Neuron (in vitro differentiated cells): ENCODE measurements around the gene RASAL2.

Source experiments
- H2AFZ ChIP-seq: one replicate; pipeline ENCODE4 v1.6.1; 2013; ENCODE audit warnings: low read depth, mild to moderate bottlenecking, inconsistent platforms, low read length, moderate library complexity
- H3K27me3 ChIP-seq: one replicate; pipeline ENCODE4 v1.6.1; 2013; ENCODE audit warnings: low read length; ENCODE audit not compliant: insufficient read depth
- H3K36me3 ChIP-seq: one replicate; pipeline ENCODE4 v1.6.1; 2013; ENCODE audit warnings: low read length; ENCODE audit not compliant: insufficient read depth
- H3K4me1 ChIP-seq: one replicate; pipeline ENCODE4 v1.6.1; 2013; ENCODE audit warnings: low read length; ENCODE audit not compliant: insufficient read depth
- H3K4me3 ChIP-seq: 2 replicates; pipeline ENCODE4 v1.5.1; 2013; ENCODE audit warnings: mild to moderate bottlenecking, low read length, moderate library complexity
- H3K9me3 ChIP-seq: one replicate; pipeline ENCODE4 v1.6.1; 2013; ENCODE audit warnings: low read length

Gene RASAL2

DNA sequence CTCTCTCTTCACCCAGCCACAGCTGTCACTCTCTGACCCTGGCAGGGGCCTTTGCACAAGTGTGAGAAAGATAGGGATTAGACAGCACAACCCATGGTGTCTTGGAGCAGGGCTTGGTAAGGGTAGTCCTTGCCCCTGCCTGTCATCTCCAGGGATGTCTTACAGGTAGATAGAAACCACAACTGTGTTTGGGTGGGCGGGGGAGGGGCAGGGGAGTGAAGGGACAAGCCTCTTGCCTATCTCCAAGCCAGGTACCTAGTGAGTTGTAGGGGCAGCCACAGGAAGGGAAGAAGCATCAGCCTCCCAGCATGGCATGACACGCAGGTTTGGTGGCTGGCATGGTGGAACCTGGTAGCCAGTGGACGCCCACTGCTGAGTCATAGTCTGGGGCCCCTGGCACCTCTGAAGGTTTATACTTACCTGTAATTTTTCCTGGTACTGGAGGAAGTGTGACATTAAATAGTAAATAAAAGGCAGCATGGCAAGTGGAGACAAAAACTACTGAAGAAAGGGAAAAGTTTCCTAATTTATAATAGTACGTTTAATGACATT is 305.3 kb downstream of the RASAL2 start:
- Histone ChIP-seq H3K9me3 (no peaks in the 10 kb centered on the region), H3K4me3 (no peak overlapping the region), H3K4me1 (peaks cover 8% of the 10 kb centered on the region), H3K27me3 (no peaks in the 10 kb centered on the region), H2AFZ (no peak overlapping the region), H3K36me3 (no peaks in the 10 kb centered on the region)

DNA sequence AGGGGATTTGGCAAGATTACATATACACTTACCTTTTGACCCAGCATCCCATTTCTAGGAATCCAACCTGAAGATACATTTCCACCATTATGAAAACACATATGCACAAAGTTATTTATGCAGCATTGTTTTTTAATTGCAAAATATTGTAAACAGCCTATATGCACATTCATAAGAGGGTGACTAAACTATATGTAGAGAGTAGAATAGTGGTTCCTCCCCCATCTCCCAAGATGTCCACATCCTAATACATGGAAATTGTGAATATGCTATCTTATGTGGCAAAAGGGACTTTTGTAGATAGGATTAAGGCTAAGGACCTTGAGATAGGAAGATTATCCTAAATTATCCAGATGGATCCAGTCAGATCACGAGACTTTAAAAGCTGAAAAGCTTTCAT is 311.2 kb downstream of the RASAL2 start:
- Histone ChIP-seq H3K9me3 (peaks cover 9% of the 10 kb centered on the region), H2AFZ (no peak overlapping the region), H3K4me1 (peaks cover 5% of the 10 kb centered on the region), H3K4me3 (no peak overlapping the region), H3K27me3 (no peaks in the 10 kb centered on the region), H3K36me3 (peaks cover 5% of the 10 kb centered on the region)

DNA sequence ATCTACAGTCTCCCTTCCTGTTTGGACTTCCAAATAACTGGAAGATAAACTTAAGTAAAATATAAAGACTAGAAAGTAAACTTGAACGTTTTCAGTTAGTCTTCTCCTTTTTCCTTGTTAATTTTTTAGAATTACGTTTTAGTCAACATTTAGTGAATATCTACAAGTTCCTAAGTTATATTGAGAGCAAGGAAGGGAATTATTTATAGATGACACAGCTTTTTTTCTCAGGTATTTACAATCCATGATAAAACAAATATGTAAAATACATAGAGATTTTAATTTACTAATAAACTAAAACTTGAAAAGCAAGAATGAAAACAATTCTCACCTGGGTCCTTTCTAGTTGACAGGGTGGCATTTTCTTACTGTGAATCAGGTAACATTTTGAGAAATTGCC is 313.3 kb downstream of the RASAL2 start:
- Histone ChIP-seq H3K9me3 (peaks cover 9% of the 10 kb centered on the region), H3K36me3 (peaks cover 5% of the 10 kb centered on the region), H3K27me3 (no peaks in the 10 kb centered on the region), H3K4me1 (peaks cover 5% of the 10 kb centered on the region), H3K4me3 (no peak overlapping the region), H2AFZ (no peak overlapping the region)

DNA sequence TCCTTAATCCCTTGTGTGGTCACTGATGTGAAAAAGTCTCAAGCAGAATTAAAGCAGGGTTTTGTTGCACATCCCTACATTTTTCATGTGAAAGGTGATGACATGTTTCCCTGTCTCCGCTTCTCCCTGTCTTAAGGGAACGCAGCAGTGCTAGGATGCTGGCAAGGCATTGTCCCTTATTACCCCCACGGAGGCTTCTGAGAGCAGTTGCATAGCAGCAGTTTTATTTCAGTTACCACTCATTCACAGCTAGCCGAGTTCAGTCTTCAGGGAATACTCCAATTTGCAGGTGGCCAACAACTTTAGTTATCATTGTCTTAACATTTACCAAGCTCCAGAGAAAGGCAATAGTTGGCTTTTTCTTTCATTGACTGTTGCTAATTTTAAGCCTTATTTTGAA is 313.8 kb downstream of the RASAL2 start:
- peaks cover 5% of the 10 kb centered on the region for H3K36me3 ChIP-seq
- peaks cover 9% of the 10 kb centered on the region for H3K9me3 ChIP-seq
- H3K27me3 ChIP-seq: no peaks in the 10 kb centered on the region
- peaks cover 5% of the 10 kb centered on the region for H3K4me1 ChIP-seq
- no peak overlapping the region for H2AFZ ChIP-seq
- H3K4me3 ChIP-seq: no peak overlapping the region

GRCh38 chr1:178408871-178409270 is 315.0 kb downstream of the RASAL2 start:
- Histone ChIP-seq H3K36me3 (peaks cover 5% of the 10 kb centered on the region), H3K9me3 (peaks cover 9% of the 10 kb centered on the region), H2AFZ (no peak overlapping the region), H3K27me3 (no peaks in the 10 kb centered on the region), H3K4me3 (no peak overlapping the region), H3K4me1 (peaks cover 5% of the 10 kb centered on the region)

GRCh38 chr1:178409541-178409940 is 315.6 kb downstream of the RASAL2 start:
- Histone ChIP-seq H3K27me3 (no peaks in the 10 kb centered on the region), H3K9me3 (peaks cover 9% of the 10 kb centered on the region), H3K4me1 (peaks cover 5% of the 10 kb centered on the region), H3K36me3 (peaks cover 5% of the 10 kb centered on the region), H3K4me3 (no peak overlapping the region), H2AFZ (no peak overlapping the region)

DNA sequence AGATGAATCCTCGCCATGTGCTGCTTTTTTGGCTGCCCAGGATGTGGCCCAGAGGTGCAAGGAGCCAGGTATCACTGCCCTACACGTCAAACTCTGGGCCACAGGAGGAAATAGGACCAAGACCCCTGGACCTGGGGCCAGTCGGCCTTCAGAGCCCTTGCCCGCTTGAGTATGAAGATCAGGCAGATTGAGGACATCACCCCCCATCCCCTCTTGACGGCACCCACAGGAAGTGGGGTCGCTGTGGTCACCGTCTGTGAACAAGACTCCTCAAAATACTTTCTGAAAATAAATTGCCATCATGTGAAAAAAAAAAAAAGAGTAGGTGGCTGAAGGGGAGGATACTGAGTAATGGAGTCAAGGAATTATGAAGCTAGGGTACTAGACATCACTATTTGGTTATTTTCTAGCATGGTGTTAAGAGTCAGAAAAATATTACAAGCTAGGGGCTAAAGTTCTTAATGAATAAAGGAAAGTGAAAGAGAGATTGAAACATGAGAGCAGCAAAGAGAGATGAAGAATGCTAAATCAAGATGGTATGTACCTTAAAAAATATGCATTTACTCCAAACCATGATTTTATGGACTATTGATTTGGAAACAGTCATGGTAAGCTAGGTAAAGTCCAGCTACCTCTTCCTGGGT is 318.0 kb downstream of the RASAL2 start:
- no peak overlapping the region for H2AFZ ChIP-seq
- peaks cover 4% of the 10 kb centered on the region for H3K9me3 ChIP-seq
- no peaks in the 10 kb centered on the region for H3K27me3 ChIP-seq
- H3K4me3 ChIP-seq: no peak overlapping the region
- peaks cover 5% of the 10 kb centered on the region for H3K4me1 ChIP-seq
- peaks cover 3% of the 10 kb centered on the region for H3K36me3 ChIP-seq

DNA sequence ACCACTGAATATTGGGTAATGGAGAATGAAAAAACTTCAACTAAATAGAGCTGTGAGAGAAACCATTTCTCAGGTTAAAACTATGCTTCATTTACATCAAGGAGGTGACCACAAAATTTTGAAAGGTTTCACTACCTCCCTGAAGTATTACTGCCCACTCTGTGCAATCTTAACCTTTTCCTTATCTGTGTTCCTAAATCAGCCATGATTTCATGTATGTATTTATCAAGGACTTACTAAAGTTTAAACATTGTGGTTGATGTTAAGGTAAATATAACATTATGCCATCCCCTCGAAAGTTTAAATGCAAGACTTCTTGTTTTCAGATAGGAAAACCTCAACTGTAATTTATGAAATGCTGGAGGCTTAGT is 318.5 kb downstream of the RASAL2 start:
- Histone ChIP-seq H3K4me3 (no peak overlapping the region), H3K36me3 (peaks cover 3% of the 10 kb centered on the region), H3K4me1 (peaks cover 5% of the 10 kb centered on the region), H2AFZ (no peak overlapping the region), H3K27me3 (no peaks in the 10 kb centered on the region), H3K9me3 (peaks cover 4% of the 10 kb centered on the region)

GRCh38 chr1:178417858-178418257 is 324.0 kb downstream of the RASAL2 start:
- no peak overlapping the region for H2AFZ ChIP-seq
- no peak overlapping the region for H3K4me3 ChIP-seq
- no peaks in the 10 kb centered on the region for H3K4me1 ChIP-seq
- no peaks in the 10 kb centered on the region for H3K27me3 ChIP-seq
- H3K36me3 ChIP-seq: peaks cover 5% of the 10 kb centered on the region
- no peaks in the 10 kb centered on the region for H3K9me3 ChIP-seq

DNA sequence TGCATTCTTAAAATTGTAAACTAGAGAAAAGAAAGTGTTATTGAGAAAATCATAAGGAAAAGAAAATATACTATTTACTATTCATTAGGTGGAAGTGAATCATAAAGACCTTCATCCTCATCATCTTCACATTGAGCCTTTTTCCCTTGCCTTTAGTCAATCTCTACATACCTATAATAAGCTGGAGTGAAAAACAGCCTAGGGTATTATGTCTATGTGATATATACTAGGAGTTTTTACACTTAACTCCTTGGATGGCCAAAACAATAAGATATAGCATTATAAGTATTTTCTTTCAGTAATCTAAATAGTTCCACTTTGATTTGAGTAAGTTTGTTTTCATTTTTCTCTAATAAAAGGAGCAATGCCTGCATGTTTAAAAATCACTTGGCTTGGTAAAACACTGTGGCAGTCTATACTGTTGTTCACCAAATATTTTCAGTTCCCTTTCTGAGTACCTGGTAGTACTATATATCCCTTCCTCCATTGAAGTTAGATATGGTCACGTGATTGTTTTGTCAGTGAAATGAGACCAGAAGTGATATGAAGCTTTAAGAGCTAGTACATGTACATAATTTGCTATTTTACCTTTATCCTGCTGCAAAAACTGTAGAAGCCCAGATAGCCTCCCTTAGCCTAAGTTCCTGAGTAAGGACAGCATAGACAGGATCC is 324.5 kb downstream of the RASAL2 start:
- H2AFZ ChIP-seq: no peak overlapping the region
- peaks cover 5% of the 10 kb centered on the region for H3K36me3 ChIP-seq
- H3K4me3 ChIP-seq: no peak overlapping the region
- H3K27me3 ChIP-seq: no peaks in the 10 kb centered on the region
- H3K4me1 ChIP-seq: no peaks in the 10 kb centered on the region
- no peaks in the 10 kb centered on the region for H3K9me3 ChIP-seq

- Histone ChIP-seq H3K27me3 (no peaks in the 10 kb centered on the region), H3K9me3 (no peaks in the 10 kb centered on the region), H3K36me3 (no peaks in the 10 kb centered on the region), H2AFZ (no peak overlapping the region), H3K4me1 (peaks cover 24% of the 10 kb centered on the region), H3K4me3 (no peak overlapping the region)
Observed at GRCh38 chr1:178434360-178434759, 340.5 kb downstream of the RASAL2 start.

DNA sequence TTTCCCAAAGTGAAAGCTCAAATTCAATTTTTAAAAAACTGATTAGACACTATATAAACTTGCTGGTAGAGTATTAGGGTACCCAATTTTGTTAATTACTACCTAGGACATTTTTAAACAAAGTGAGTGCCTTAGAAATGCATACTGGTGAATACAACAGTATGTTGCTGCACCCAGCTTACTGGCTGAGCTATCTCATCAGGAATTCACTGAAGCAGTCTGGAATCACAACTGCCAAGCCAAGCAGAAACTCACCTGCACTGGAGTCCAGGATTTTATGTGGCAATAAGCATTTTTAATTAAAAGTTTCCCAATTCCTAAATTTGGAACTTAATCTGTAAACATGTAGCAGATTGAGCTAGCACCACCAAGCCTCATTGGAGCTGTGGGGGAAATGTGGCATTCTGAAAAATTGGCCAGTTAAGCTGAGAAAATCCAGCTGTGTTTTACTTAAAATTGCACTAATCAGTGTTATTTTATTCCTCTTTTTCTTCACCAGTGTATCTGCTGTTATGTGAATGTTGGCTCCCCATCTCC is 341.1 kb downstream of the RASAL2 start:
- no peak overlapping the region for H2AFZ ChIP-seq
- H3K27me3 ChIP-seq: no peaks in the 10 kb centered on the region
- H3K9me3 ChIP-seq: no peaks in the 10 kb centered on the region
- no peak overlapping the region for H3K4me3 ChIP-seq
- peaks cover 25% of the 10 kb centered on the region for H3K4me1 ChIP-seq
- peaks cover 2% of the 10 kb centered on the region for H3K36me3 ChIP-seq

- H3K27me3 ChIP-seq: no peaks in the 10 kb centered on the region
- peaks cover 4% of the 10 kb centered on the region for H3K9me3 ChIP-seq
- H2AFZ ChIP-seq: no peak overlapping the region
- H3K4me1 ChIP-seq: peaks cover 25% of the 10 kb centered on the region
- H3K4me3 ChIP-seq: no peak overlapping the region
- peaks cover 14% of the 10 kb centered on the region for H3K36me3 ChIP-seq
Observed at GRCh38 chr1:178436899-178437298, 343.0 kb downstream of the RASAL2 start.
